HG03039 (cell line): ENCODE measurements around the gene TTC33.

Experiments
- ATAC-seq: cut with Tn5 transposase; IDR thresholded peaks from one replicate; pipeline ENCODE4 v1.9.1; 2021; ENCODE audit warnings: mild to moderate bottlenecking, moderate library complexity; ENCODE audit not compliant: unreplicated experiment

Gene TTC33

DNA sequence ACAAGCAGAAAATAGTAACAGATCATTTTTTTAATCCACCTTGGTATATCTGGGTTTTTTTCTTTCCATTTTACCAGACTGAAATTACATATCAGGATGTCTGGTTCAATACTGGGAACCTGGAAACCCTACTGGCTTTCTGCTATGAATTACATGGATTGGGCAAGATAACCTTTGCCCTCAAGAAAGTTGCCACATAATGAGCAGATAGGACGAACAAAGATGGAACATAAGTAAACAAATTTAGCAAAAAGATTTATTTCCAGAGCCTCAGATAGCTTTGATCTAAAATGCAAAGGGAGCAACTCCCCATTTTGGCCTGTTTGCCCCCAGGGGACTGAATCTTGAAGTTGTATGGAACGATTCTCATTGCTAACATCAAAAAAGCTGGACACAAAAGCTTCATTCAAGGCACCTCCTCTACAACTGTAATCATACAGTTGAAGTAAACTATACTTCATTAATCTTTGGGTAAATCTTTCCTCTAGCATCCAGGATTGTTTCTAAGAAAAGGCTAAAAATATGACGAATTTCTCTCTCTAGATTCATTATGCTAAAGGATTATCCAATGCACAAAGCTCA, 207.7 kb downstream of the TTC33 start:
- ATAC-seq, result no peak

DNA sequence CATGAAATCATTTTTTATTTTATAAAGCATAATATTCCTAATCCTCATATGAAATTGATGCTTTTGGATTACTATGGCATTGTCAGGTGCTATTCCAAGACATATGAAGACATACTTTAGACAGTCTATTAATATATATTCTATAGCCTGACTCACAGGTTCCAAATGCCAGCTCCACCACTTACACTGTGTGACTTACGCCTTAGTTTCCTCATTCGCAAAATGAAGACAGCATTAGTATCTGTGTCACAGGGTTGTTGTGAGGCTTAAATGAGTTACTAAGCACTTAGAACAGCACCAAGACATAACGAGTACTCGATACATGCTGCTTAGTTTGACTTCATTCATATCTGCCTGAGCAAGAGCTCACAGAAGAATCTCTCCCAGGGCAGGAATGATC, 208.2 kb downstream of the TTC33 start:
- ATAC-seq, result no peak

DNA sequence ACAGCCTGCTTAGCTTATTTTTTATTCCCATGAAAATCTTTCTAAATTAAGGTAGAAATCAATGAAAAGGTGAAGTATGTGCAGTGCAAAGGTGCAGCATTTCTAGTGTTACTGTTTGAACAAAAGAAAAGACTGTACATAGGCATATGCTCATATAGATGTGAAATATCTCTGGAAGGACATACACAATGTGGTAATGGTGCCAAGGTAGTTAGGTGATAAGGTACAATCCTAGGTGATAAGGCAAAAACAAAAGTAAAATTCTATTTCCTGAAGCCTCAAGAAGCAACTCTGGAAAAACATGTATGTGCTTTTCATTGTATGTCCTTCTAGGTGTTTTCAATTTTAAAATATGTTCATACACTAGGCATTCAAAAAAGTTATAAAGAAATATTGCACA, 215.5 kb downstream of the TTC33 start:
- no peak for ATAC-seq

DNA sequence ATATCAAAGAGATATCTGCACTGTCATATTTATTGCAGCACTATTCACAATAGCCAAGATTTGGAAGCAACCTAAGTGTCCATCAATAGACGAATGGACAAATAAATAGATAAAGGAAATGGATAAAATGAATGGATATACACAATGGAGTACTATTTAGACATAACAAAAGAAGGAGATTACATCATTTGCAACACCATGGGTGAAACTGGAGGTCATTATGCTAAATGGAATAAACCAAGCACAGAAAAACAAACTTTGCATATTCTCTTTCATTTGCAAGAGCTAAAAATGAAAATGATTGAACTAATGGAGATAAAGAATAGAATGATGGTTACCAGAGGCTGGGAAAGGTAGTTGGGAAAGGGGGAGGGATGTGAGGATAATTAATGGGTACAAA, 231.1 kb downstream of the TTC33 start:
- ATAC-seq, result no peak

DNA sequence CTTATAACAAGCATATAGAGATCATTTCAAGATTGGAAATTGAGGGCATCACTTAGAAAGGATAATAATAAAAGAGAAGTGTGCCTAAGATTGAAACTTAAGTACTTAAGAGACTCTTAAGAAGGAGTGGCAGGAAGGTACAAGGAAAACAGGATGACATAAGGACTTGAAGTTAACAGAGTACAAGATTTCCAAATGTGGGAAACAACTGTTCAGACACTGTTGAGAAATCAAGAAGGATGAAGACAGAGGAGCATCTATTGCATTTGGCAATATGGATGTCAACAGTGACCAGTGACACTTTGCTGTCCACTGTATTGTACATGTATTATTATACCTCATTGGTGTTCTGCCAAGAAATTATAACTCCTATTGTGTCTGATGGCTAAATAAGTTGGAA, 233.8 kb downstream of the TTC33 start:
- no peak for ATAC-seq

DNA sequence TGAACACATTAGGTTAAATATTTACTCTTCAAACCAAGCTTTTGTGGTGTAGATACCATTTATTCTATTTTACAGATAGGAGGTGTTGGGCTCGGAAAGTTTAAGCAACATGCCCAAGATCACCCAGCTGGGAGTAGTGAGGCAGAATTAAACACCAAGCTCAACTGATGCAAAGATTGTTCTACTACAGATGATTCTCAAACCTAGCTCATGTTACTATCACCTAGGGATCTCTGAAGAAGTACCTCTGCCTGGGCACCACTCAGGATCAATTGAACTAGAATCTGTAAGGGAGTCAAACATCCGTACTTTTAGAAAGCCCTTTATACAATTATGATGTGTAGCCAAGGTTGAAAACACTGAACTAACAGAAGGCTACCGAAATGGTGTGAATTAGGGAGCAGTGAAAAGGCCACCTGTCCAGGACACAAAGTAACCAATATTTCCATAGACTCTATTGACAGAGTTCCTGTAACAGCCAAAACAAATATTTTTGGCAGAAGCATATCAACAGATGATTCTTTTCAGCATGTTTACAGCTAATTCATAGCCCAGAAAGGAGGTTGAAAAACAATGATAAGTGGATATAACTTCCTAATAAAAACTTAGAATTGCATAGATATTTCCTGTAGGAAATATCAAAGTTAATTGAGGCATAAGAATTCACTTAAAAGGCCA, 234.5 kb downstream of the TTC33 start:
- ATAC-seq, result no peak

DNA sequence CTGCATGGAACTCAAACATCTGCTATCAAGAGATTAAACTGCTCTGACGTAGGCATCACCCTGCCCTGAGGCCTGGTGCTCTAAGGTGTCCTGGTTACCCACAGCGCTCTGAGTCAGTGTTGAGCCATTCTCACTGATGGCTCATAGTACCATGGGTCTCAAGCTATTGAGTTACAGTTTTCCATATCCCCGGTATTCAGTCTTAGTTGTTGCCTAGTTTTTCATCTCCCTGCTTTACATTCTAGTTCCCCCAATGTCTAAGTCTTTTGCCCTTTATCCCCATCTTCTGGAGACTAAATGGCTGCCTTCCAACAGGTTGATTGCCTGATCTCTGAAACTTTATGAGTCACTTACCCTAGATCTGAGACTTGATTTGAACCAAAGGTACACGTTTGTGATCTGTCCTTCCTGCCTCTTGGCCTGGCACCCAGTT, 237.3 kb downstream of the TTC33 start:
- ATAC-seq, result no peak

DNA sequence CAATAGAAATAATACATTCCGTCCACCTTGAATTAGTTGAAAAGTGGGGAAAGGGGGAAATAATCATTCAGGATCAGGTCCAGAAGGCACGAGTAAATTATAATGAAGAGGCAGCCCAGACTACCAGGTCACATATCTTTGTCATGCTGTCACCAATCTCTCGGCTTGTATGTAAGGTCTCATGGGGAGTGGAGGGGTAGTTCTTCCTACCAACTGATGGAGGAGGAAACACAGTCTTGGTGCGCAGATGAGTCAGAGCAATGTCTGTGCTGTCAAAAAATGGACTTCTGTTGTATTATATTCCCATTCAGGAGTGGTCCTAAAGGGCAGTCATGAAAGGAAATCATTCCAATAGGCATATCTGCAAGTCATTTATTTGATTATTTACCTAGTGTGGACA, 240.3 kb downstream of the TTC33 start:
- ATAC-seq, result no peak

DNA sequence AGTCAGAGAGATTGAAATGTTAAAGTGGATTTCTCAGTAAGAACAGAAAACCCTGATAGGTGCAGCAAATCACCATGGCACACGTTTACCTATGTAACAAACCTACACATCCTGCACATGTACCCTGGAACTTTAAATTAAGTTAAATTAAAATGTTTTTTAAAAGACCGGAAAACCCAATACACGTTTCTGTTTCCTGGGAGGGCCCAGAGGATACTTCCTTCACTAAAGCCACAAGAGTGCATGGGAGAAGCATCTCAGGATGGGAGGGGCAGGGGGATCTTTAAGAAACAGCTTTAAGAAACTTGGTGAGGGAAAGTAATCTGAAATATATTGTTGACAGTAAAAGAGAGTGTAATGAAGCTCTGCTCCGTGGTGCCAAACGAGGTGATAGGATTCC, 240.8 kb downstream of the TTC33 start:
- no peak for ATAC-seq

DNA sequence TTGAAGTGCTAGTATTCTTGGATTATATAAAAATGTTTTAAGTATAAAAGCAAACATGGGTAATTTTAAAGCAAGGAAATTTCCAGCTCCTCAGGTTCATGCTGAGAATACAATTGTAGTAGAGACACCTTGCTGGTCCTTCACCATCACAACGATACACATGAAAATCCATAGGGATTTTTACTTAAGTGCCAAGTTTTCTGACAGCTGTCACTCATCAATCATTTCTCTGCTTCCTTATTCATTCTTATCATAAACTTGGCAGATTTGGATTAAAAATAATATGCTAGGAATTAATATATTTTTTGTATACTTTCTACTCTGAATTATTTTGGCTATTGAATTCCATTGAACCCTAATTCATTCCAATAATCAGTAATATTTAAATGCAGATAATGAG, 244.0 kb downstream of the TTC33 start:
- no peak for ATAC-seq

DNA sequence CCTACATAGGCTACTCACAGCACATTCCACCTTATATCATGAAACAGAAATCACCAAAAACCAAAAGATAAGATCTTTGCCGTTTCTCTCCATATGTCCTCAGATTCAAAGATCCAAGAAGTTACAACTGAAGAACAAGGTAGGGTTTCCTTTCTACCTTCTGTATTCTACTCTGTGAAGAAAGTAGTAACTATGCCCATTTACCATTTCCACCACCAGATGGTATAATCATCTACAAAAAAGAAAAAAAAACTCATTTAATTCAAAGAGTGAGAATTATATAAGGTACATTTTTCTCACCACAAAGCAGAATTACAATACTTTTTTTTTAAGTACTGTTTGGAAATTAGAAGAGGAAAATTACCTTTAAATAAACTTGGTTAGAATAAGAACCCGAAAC, 248.7 kb downstream of the TTC33 start:
- ATAC-seq, result no peak

DNA sequence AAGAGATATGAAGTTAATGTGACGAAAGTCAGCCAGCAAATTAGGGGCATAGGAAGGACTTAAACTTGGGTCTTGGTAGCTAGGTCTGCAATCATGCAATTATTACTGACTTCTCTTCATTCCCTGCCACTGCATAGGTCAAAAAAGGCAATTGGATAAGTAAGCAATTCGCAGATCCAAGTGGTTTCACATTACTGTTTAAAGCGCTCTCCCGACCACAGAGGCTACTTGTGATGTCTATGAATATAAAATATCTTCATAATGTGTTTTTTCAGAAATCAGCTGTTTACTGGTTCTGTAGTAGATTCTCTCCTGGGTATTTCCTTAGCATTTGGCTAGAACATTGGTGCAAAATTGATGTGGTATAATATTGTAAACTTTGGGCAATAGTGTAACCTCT, 250.7 kb downstream of the TTC33 start:
- no peak for ATAC-seq

DNA sequence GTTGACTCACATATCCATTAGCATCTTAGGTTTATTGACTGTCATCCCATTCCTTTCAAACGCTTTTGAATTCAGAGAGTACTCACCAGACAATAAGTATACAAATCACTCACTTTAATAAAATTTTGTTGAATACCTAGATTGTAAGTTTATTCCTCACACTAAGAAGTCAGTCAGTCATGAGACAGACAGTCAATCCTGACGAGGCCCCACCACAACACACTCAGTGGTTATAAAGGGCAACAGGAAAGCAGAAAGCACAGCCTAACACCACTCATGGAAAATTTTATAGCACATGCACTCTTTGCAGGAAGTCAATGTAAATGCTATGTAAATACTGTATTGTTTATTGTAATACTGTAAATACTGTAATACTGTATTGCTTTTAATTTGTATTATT, 252.3 kb downstream of the TTC33 start:
- ATAC-seq, result no peak

DNA sequence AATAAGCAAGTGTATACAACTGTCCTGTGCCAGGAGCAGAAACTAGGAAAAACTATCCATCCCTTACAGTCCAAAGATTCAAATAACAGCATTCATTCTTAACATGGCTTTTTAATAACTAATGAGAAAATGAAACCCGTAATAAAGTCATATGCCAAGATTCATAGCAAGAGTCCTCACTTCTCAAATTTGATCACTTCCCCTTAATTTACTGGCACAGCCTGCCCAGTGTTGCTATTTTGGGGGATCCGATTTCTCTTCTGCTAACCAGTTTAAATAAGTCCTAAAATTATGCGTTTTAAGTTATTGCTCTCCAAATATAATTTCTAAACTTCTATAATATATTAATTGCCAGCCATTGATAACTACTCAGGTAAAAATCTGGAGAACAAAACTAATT, 253.0 kb downstream of the TTC33 start:
- no peak for ATAC-seq

DNA sequence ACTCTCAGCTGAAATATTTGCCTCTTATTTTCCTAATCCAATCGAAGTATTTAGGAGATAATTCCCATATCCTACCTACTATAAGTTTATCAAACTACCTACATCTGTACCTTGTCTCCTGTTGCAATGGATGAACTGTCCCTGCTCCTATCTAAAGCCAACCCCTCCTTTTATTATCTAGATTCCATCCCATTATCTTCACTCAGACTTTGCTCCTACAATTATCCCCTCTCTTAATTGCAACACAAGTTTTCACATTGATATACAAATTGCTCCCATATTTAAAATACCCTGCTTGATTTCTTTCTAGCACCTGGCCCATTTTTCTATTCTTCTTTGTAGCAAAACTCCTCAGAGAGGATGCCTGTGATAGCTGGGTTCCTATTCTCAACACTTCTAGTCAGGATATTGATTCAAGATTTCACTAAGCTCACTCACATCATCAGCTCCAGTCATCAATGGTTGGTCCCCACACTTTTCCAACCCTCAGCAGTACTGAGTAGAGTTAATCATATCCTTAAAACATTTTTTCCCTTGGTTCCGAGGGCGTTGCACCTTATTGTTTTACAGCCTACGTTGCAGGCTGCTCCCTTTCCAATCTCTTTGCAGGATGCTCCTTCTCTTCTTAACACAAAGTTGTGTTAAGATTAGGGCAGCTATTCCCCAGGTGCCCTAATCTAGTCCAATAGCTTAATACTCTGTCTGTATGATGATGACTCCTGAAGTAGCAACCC, 253.9 kb downstream of the TTC33 start:
- ATAC-seq, result no peak

DNA sequence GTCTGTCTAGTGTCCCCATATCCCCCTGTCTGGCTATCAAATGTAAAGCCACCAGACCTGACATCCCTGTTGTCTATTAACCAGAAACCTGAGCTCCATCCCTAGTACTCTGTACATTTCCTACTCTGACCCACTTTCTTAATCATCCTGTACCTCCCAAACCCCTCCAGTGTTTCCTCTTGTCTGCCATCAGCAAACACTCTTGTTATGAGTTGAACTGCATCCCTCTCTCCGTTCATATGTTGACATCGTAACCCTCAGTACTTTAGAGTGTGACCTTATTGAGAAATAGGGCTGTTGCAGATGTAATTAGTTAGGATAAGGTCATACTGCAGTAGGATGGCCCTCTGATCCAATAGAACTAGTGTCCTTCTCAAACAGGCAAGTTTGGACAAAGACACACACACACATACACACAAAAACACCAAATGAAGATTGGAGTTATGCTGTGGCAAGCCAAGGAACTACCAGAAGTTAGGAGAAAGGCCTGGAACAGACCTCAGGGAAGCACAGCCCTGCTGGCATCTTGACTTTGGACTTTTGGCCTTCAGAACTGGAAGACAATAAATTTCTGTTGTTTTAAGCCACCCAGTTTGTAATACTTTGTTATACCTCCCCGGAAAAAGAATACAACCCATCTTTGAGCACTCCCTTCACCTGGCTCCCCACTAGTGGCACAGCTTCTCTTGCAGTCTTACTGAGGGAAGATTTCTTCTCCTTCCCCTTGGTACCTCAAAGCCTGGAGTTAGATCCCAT, 256.1 kb downstream of the TTC33 start:
- ATAC-seq, result no peak

DNA sequence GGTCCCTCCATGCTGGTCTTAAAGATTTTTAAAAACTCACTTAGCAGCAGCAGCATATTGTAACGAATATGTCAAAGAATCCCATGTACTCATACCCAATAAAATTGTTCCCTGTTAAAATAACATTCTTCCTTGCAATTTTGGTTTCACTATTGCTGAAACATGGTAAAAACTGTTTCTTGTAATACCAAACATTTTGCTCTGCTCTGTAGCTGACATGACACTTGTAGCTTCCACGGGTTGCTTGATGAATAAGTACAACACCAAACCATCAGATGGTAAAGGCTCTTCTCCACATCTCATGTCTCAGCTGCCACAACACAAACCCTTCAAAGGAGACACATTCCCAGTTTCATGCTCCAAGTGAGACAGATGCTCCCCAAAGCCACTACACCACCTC, 256.8 kb downstream of the TTC33 start:
- no peak for ATAC-seq

DNA sequence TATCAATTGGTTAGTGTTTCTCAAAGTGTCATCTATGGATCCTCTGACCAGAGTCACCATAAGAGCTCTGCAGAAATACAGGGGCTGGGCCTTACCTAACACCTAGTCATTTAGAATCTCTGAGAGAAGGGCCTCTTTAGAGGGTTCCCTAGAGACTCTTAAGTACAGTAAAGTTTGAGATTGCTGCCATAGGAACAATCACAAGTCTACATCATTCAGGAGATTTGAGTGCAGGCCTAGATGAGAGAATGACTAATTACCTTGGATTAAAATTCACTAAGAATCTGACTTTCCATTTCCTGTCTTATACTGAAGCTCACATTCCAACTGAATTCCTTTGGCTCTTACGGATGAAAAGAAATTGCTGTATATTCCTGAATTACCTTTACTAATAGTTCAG, 258.2 kb downstream of the TTC33 start:
- no peak for ATAC-seq

DNA sequence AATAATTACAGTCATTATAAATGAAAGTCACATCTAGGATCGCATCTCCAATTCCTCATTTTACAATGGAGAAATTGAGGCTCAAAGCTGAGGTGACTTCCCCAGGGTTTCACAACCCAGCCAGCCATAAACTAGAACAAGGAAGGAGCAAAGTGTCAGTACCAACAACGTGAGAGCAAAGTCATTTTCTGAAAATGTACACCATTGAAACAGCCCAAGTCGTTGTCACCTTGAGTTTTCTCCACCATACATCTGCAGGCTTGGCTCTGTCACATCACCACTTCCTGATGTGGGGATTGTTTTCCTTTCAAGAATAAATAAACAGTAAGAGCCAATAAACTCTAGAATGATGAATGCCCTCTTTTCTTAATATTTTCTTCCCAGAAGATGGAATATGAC, 260.5 kb downstream of the TTC33 start:
- no peak for ATAC-seq

DNA sequence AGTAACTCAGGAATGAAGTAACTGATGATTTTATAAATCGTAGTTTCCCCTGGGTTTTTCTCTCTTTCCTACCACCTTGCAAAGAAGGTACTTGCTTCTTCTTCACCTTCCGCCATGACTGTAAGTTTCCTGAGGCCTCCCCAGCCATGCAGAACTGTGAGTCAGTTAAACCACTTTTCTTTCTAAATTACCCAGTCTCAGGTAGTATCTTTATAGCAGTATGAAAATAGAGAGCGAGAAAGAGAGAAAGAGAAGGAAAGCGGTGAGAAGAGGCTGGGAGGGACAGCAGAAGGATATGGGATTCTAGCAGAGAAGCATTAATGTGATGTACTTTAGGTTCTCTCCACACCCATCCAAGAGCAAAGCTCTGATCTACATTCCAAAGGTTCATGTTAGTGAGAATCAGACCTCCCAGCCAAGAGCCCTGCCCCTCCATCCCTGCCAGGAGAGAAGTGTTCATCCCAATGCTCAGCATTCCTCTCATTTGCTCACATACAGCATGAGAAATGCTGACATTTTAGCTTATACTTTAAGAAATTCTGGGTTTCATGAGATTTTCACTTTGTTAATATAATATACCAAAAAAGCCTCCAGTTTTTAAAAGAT, 261.0 kb downstream of the TTC33 start:
- ATAC-seq, result no peak

DNA sequence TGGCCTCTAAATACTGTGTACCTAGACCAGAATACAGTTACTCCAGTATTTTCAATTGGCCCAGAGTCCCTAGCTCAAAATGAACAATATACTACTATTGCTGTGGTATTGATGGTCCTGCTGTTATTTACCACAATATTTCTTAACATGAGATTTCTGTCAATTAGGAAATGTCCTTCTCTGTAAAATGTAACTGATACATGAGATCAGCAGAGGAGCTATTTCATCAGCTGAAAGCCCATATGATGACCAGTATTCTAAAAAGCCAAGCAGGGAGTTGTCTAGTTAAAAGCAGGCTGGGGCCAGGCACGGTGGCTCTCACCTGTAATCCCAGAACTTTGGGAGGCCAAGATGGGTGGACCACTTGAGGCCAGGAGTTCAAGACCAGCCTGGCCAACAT, 263.7 kb downstream of the TTC33 start:
- ATAC-seq, result no peak
